CD14-positive monocyte (primary cell): ENCODE results near the gene OIT3. TPM values are rescaled to one million over a fixed set of nuclear protein-coding genes. Genes with fewer than 3 reads are reported as not detected.

Experiments
- DNase-seq, 3 donors: peaks; one replicate each; pipeline ENCODE4 v3.0.0-alpha.2; 2011 to 2022
- H2AFZ ChIP-seq: 2 replicates; pipeline ENCODE4 v1.6.0; 2012; ENCODE audit warnings: mild to moderate bottlenecking, low read depth, low read length, inconsistent platforms; ENCODE audit not compliant: insufficient read depth, poor library complexity, severe bottlenecking
- H3K27ac ChIP-seq, 2 donors: 1 replicate in 1 of 2; 2 replicates in 1 of 2; pipeline ENCODE4 v1.5.1; 2012 to 2013; ENCODE audit warnings: low read length in 2 of 2, control low read depth in 1 of 2, inconsistent platforms in 1 of 2, low read depth in 1 of 2, mild to moderate bottlenecking in 1 of 2
- H3K27me3 ChIP-seq, 2 donors: one replicate each; pipeline versions ENCODE4 v1.6.0 to v1.6.1; 2011 to 2013; ENCODE audit warnings: low read length in 2 of 2; ENCODE audit not compliant: control insufficient read depth in 2 of 2, insufficient read depth in 2 of 2
- H3K36me3 ChIP-seq, 2 donors: replicated peaks in 1 of 2; 1 replicate in 1 of 2; 2 replicates in 1 of 2; pipeline versions ENCODE4 v1.5.1 to v1.6.1; 2012 to 2013; ENCODE audit warnings: low read length in 2 of 2, control low read depth in 1 of 2, inconsistent platforms in 1 of 2, mild to moderate bottlenecking in 1 of 2; ENCODE audit not compliant: insufficient read depth in 2 of 2, control insufficient read depth in 1 of 2
- H3K4me1 ChIP-seq, 2 donors: 1 replicate in 1 of 2; 2 replicates in 1 of 2; pipeline versions ENCODE4 v1.5.1 to v1.6.1; 2012 to 2013; ENCODE audit warnings: low read length in 2 of 2, control low read depth in 1 of 2, inconsistent platforms in 1 of 2, mild to moderate bottlenecking in 1 of 2, moderate library complexity in 1 of 2; ENCODE audit not compliant: insufficient read depth in 2 of 2, control insufficient read depth in 1 of 2
- H3K4me2 ChIP-seq: replicated peaks from 2 replicates; pipeline ENCODE3; 2012; ENCODE audit warnings: low read length, moderate library complexity, mild to moderate bottlenecking; ENCODE audit not compliant: poor library complexity, severe bottlenecking; ENCODE audit errors: extremely low read depth
- H3K4me3 ChIP-seq, 3 experiments: fragments of 200-600 bp in 1 of 3; sonication (generic) in 1 of 3; replicated peaks in 1 of 3; 1 replicate in 2 of 3; 2 replicates in 1 of 3; pipeline ENCODE4 v1.5.1; 2011 to 2013; ENCODE audit warnings: low read length in 3 of 3, mild to moderate bottlenecking in 3 of 3, control low read depth in 2 of 3, low read depth in 2 of 3, inconsistent platforms in 1 of 3, moderate library complexity in 1 of 3
- H3K79me2 ChIP-seq: 2 replicates; pipeline ENCODE4 v1.6.0; 2012; ENCODE audit warnings: mild to moderate bottlenecking, control low read depth, inconsistent platforms, low read length, moderate library complexity; ENCODE audit not compliant: insufficient read depth
- H3K9ac ChIP-seq: 2 replicates; pipeline ENCODE4 v1.6.0; 2017; ENCODE audit warnings: low read length, mild to moderate bottlenecking; ENCODE audit not compliant: insufficient read depth, poor library complexity, severe bottlenecking
- H3K9me3 ChIP-seq, 2 donors: replicated peaks in 1 of 2; 1 replicate in 1 of 2; 2 replicates in 1 of 2; pipeline versions ENCODE4 v1.5.1 to v1.6.1; 2012 to 2013; ENCODE audit warnings: low read length in 2 of 2, control low read depth in 1 of 2; ENCODE audit not compliant: control insufficient read depth in 1 of 2, insufficient read depth in 1 of 2
- H4K20me1 ChIP-seq: 2 replicates; pipeline ENCODE4 v1.6.0; 2012; ENCODE audit warnings: mild to moderate bottlenecking, low read length, control low read depth, moderate library complexity; ENCODE audit not compliant: insufficient read depth
- H3K27ac Mint-ChIP-seq, 7 donors: one replicate each; pipeline ENCODE4 v1.8.0; 2020; ENCODE audit warnings: mild to moderate bottlenecking in 7 of 7, mixed read lengths in 7 of 7, moderate library complexity in 6 of 7, inconsistent platforms in 2 of 7
- H3K27me3 Mint-ChIP-seq, 3 donors: one replicate each; pipeline ENCODE4 v1.8.0; 2021 to 2022; ENCODE audit warnings: low read depth in 3 of 3, mild to moderate bottlenecking in 3 of 3, mixed read lengths in 3 of 3, moderate library complexity in 3 of 3, inconsistent platforms in 1 of 3
- H3K36me3 Mint-ChIP-seq, 2 donors: one replicate each; pipeline ENCODE4 v1.8.0; 2020; ENCODE audit warnings: mixed read lengths in 2 of 2, inconsistent platforms in 1 of 2, mild to moderate bottlenecking in 1 of 2
- H3K4me1 Mint-ChIP-seq: one replicate; pipeline ENCODE4 v1.8.0; 2020; ENCODE audit warnings: mild to moderate bottlenecking, mixed read lengths
- H3K4me3 Mint-ChIP-seq, 2 donors: one replicate each; pipeline ENCODE4 v1.8.0; 2020; ENCODE audit warnings: mild to moderate bottlenecking in 2 of 2, mixed read lengths in 2 of 2, moderate library complexity in 1 of 2
- H3K9me3 Mint-ChIP-seq, 7 donors: one replicate each; pipeline ENCODE4 v1.8.0; 2020 to 2022; ENCODE audit warnings: mixed read lengths in 7 of 7, mild to moderate bottlenecking in 6 of 7, moderate library complexity in 6 of 7, inconsistent platforms in 2 of 7
- WGBS: methylation state at CpG from one replicate; pipeline ENCODE4 v1.1.5; 2013; ENCODE audit warnings: missing lambda C conversion rate; ENCODE audit not compliant: insufficient coverage; 5-methylcytosine and 5-hydroxymethylcytosine counted together
- intact Hi-C, 2 donors: fragments of 100-400 bp; cut with micrococcal nuclease; formaldehyde crosslinking; loops; one replicate each; pipeline versions ENCODE4 v1.15.0 to v1.15.1; 2023
- polyA plus RNA-seq, 3 donors: library from polyadenylated mRNA; depleted of rRNA in 1 of 3; unstranded in 2 of 3; stranded (reverse) in 1 of 3; fragments of 300-500 nt in 2 of 3; fragments of >200 nt in 1 of 3; fragmentation: Illumina TruSeq in 2 of 3; gene quantifications; 1 replicate in 2 of 3; 2 replicates in 1 of 3; pipeline ENCODE4 v1.2.3, GENCODE V29; 2012 to 2021
- TF ChIP-seq, protein P1 (sequence below): fragments of 200-600 bp; IDR thresholded peaks from one replicate; pipeline ENCODE4 v1.8.0; 2022; ENCODE audit warnings: antibody characterized with exemption, mild to moderate bottlenecking

The OIT3 gene
- polyA plus RNA-seq, 3 donors, result 0.08 TPM; not detected in 2

DNA sequence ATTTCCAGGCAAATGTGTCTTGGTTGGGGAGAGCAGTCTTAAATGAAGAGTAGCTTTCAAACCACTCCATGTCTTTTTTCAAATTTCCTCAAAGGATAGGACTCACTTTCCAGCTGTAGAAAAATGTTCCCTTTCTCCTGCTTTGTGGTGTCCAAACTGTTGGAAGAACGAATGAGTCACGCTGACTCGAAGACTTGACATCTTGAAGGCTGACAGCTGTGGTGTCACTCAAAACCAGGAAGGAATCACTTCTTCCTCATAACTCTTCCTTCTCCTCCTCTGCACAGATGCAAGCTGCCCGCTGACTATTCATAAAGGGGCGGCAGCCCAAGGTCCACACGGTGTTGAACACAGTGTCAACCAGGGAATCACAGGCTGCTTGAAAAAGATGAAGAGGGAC is 41.8 kb downstream of the OIT3 start:
- intact Hi-C loops, result no loop called here
- WGBS, result 58% methylated on average over 3 of the region's 6 CpGs

GRCh38 chr10:72943498-72944234 is 50.1 kb downstream of the OIT3 start:
- H3K4me3 Mint-ChIP-seq, result no peak overlapping the region
- no peaks in the 10 kb centered on the region for H3K36me3 Mint-ChIP-seq
- Histone ChIP-seq H3K27me3 (peaks cover 0 to 3% of the 10 kb centered on the region in 2 donors), H4K20me1 (no peaks in the 10 kb centered on the region), H3K4me3 (no peak overlapping the region), H3K9me3 (no peaks in the 10 kb centered on the region), H2AFZ (no peak overlapping the region), H3K36me3 (no peaks in the 10 kb centered on the region), H3K4me1 (no peaks in the 10 kb centered on the region), H3K79me2 (no peaks in the 10 kb centered on the region), H3K9ac (no peak overlapping the region), H3K27ac (no peak overlapping the region), H3K4me2 (no peak overlapping the region)
- intact Hi-C loops, result no loop called here
- peaks cover 0 to 6% (median 2%) of the 10 kb centered on the region in 7 donors for H3K9me3 Mint-ChIP-seq
- H3K27me3 Mint-ChIP-seq, result peaks cover 2 to 8% (median 7%) of the 10 kb centered on the region in 3 donors
- DNase-seq, result no peak
- no CpG with 5 or more reads among the region's 2 CpGs for WGBS
- H3K4me1 Mint-ChIP-seq, result peaks cover 2% of the 10 kb centered on the region
- TF ChIP-seq, protein P1, sequence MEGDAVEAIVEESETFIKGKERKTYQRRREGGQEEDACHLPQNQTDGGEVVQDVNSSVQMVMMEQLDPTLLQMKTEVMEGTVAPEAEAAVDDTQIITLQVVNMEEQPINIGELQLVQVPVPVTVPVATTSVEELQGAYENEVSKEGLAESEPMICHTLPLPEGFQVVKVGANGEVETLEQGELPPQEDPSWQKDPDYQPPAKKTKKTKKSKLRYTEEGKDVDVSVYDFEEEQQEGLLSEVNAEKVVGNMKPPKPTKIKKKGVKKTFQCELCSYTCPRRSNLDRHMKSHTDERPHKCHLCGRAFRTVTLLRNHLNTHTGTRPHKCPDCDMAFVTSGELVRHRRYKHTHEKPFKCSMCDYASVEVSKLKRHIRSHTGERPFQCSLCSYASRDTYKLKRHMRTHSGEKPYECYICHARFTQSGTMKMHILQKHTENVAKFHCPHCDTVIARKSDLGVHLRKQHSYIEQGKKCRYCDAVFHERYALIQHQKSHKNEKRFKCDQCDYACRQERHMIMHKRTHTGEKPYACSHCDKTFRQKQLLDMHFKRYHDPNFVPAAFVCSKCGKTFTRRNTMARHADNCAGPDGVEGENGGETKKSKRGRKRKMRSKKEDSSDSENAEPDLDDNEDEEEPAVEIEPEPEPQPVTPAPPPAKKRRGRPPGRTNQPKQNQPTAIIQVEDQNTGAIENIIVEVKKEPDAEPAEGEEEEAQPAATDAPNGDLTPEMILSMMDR, result no peak
- H3K27ac Mint-ChIP-seq, result no peak overlapping the region

More for the DNA sequence above, 41.8 kb downstream of the OIT3 start:
- DNase-seq, result peak in 1 of 3 donors; percentile 5
- no peak overlapping the region for H3K27ac ChIP-seq
- Mint-ChIP-seq H3K4me3 (no peak overlapping the region), H3K27me3 (peaks cover 0 to 6% (median 4%) of the 10 kb centered on the region in 3 donors), H3K4me1 (peaks cover 4% of the 10 kb centered on the region), H3K27ac (no peak overlapping the region), H3K9me3 (peaks cover 0 to 3% (median 0%) of the 10 kb centered on the region in 7 donors), H3K36me3 (no peaks in the 10 kb centered on the region)
- no peaks in the 10 kb centered on the region for H3K36me3 ChIP-seq
- H3K4me1 ChIP-seq, result no peaks in the 10 kb centered on the region
- no peak overlapping the region for H3K9ac ChIP-seq
- H3K27me3 ChIP-seq, result no peaks in the 10 kb centered on the region
- no peaks in the 10 kb centered on the region for H3K79me2 ChIP-seq
- no peak overlapping the region for H3K4me3 ChIP-seq
- H3K9me3 ChIP-seq, result no peaks in the 10 kb centered on the region
- no peak overlapping the region for H3K4me2 ChIP-seq
- TF ChIP-seq, protein P1, result no peak
- H4K20me1 ChIP-seq, result no peaks in the 10 kb centered on the region
- no peak overlapping the region for H2AFZ ChIP-seq
